ENCODE measurements around the gene RPLP1.

The RPLP1 gene

GRCh38 chr15:69452692-69453521 is at the start of gene RPLP1:
RPLP1 (plus strand) TSS chr15:69452818; CDS start chr15:69452949, 131 bp downstream.
- peak within 1 kb of the TSS; percentile 67 for H3K9ac ChIP-seq
- no peaks in the 10 kb centered on the region for H3K36me3 ChIP-seq (ENCODE audit: control insufficient read depth, insufficient read depth, low read length)
- H3K4me3 ChIP-seq (ENCODE audit: low read depth, low read length): peak within 1 kb of the TSS; percentile 95
- H3K9me3 ChIP-seq (ENCODE audit: control insufficient read depth, low read length): peaks cover 4% of the 10 kb centered on the region
- no peaks in the 10 kb centered on the region for H3K27me3 ChIP-seq (ENCODE audit: control insufficient read depth, insufficient read depth, low read length)
- peak within 1 kb of the TSS; percentile 86 for H3K27ac ChIP-seq
- peak within 1 kb of the TSS; percentile 79 for H2AFZ ChIP-seq
- peak within 1 kb of the TSS; percentile 99 for H3K4me2 ChIP-seq (ENCODE audit: low read length)
- peaks cover 14% of the 10 kb centered on the region for H3K4me1 ChIP-seq
- peaks cover 12% of the 10 kb centered on the region for H3K79me2 ChIP-seq
- TF ChIP-seq CTCF (IDR thresholded peaks at IDR 0.05): no peak

- Histone ChIP-seq H3K9me3 (ENCODE audit: control insufficient read depth, low read length) (no peaks in the 10 kb centered on the region), H3K27ac (no peak overlapping the region)
Observed at GRCh38 chr15:69403594-69403993, 49.0 kb upstream of the RPLP1 start.

GRCh38 chr15:69405110-69405509 is 47.5 kb upstream of the RPLP1 start:
- Histone ChIP-seq H2AFZ (no peak overlapping the region), H3K4me2 (ENCODE audit: low read length) (no peak overlapping the region), H3K79me2 (no peaks in the 10 kb centered on the region), H3K4me1 (peaks cover 4% of the 10 kb centered on the region), H3K36me3 (ENCODE audit: control insufficient read depth, insufficient read depth, low read length) (no peaks in the 10 kb centered on the region), H3K9me3 (ENCODE audit: control insufficient read depth, low read length) (no peaks in the 10 kb centered on the region), H3K4me3 (ENCODE audit: low read depth, low read length) (no peak overlapping the region), H3K27me3 (ENCODE audit: control insufficient read depth, insufficient read depth, low read length) (no peaks in the 10 kb centered on the region), H3K27ac (no peak overlapping the region), H3K9ac (no peak overlapping the region)
- TF ChIP-seq CTCF (IDR thresholded peaks at IDR 0.05): no peak

More at GRCh38 chr15:69403594-69403993, 49.0 kb upstream of the RPLP1 start:
- H3K9ac ChIP-seq: no peak overlapping the region
- no peaks in the 10 kb centered on the region for H3K36me3 ChIP-seq (ENCODE audit: control insufficient read depth, insufficient read depth, low read length)
- no peaks in the 10 kb centered on the region for H3K27me3 ChIP-seq (ENCODE audit: control insufficient read depth, insufficient read depth, low read length)
- no peak for TF ChIP-seq CTCF (IDR thresholded peaks at IDR 0.05)
- H3K79me2 ChIP-seq: no peaks in the 10 kb centered on the region
- H3K4me3 ChIP-seq (ENCODE audit: low read depth, low read length): no peak overlapping the region
- H3K4me2 ChIP-seq (ENCODE audit: low read length): no peak overlapping the region
- peaks cover 4% of the 10 kb centered on the region for H3K4me1 ChIP-seq
- H2AFZ ChIP-seq: no peak overlapping the region

- peaks cover 4% of the 10 kb centered on the region for H3K4me1 ChIP-seq
- no peak overlapping the region for H3K27ac ChIP-seq
- no peak overlapping the region for H3K9ac ChIP-seq
- no peaks in the 10 kb centered on the region for H3K79me2 ChIP-seq
- no peaks in the 10 kb centered on the region for H3K36me3 ChIP-seq (ENCODE audit: control insufficient read depth, insufficient read depth, low read length)
- no peak overlapping the region for H3K4me2 ChIP-seq (ENCODE audit: low read length)
- no peaks in the 10 kb centered on the region for H3K27me3 ChIP-seq (ENCODE audit: control insufficient read depth, insufficient read depth, low read length)
- H3K4me3 ChIP-seq (ENCODE audit: low read depth, low read length): no peak overlapping the region
- H2AFZ ChIP-seq: no peak overlapping the region
- no peak for TF ChIP-seq CTCF (IDR thresholded peaks at IDR 0.05)
- H3K9me3 ChIP-seq (ENCODE audit: control insufficient read depth, low read length): no peaks in the 10 kb centered on the region
Observed at GRCh38 chr15:69407719-69408400, 44.8 kb upstream of the RPLP1 start.
